T-cell (primary cell): ENCODE results near the gene TBC1D7. TPM values are rescaled to one million over a fixed set of nuclear protein-coding genes. Genes with fewer than 3 reads are reported as not detected.
A peak's percentile ranks its signal among the peaks of the same experiment; 100 is the strongest.

Experiments
- ATAC-seq, 4 experiments: fragments of 200-7000 bp in 3 of 4; fragments of 150-1000 bp in 1 of 4; cut with Tn5 transposase; replicated peaks in 1 of 4; 1 replicate in 3 of 4; 2 replicates in 1 of 4; pipeline ENCODE4 v1.10.0; 2021; ENCODE audit warnings: moderate library complexity in 3 of 4, mild to moderate bottlenecking in 2 of 4, moderate number of reproducible peaks in 1 of 4
- CTCF ChIA-PET, 2 donors: fragments of 300-600 bp; sonication (Branson Sonifier 250); formaldehyde crosslinking; loops; one replicate each; lab custom pipeline; 2022; ENCODE audit warnings: antibody characterized with exemption in 2 of 2; lab: Charles Lee
- POLR2A ChIA-PET, 2 donors: fragments of 300-600 bp; sonication (Branson Sonifier 250); formaldehyde crosslinking; loops; one replicate each; lab custom pipeline; 2022; ENCODE audit warnings: antibody characterized with exemption in 2 of 2; lab: Charles Lee
- DNase-seq, 35 experiments: peaks; one replicate each; pipeline versions ENCODE4 v3.0.0 to v3.0.0-alpha.2; 2013 to 2023
- H3K27ac ChIP-seq: one replicate; pipeline ENCODE4 v1.5.1; 2013; ENCODE audit warnings: low read length
- H3K27me3 ChIP-seq, 2 experiments: replicated peaks in 1 of 2; 1 replicate in 1 of 2; 2 replicates in 1 of 2; pipeline versions ENCODE4 v1.6.1 to v1.7.0; 2013; ENCODE audit warnings: low read length in 1 of 2, mixed read lengths in 1 of 2; ENCODE audit not compliant: control insufficient read depth in 2 of 2, insufficient read depth in 2 of 2; ENCODE audit errors: extremely low read depth in 1 of 2
- H3K36me3 ChIP-seq, 2 donors: 1 replicate in 1 of 2; 2 replicates in 1 of 2; pipeline versions ENCODE4 v1.6.1 to v1.7.0; 2013; ENCODE audit warnings: low read length in 1 of 2; ENCODE audit not compliant: control insufficient read depth in 2 of 2, insufficient read depth in 1 of 2; ENCODE audit errors: extremely low read depth in 1 of 2
- H3K4me1 ChIP-seq, 2 experiments: 1 replicate in 1 of 2; 2 replicates in 1 of 2; pipeline versions ENCODE4 v1.6.1 to v1.7.0; 2013; ENCODE audit warnings: low read length in 2 of 2, mixed read lengths in 1 of 2; ENCODE audit not compliant: insufficient read depth in 2 of 2, control insufficient read depth in 1 of 2; ENCODE audit errors: extremely low read depth in 1 of 2
- H3K4me3 ChIP-seq, 2 donors: 1 replicate in 1 of 2; 2 replicates in 1 of 2; pipeline versions ENCODE4 v1.5.1 to v1.7.0; 2013; ENCODE audit warnings: mild to moderate bottlenecking in 2 of 2, low read length in 1 of 2, moderate library complexity in 1 of 2; ENCODE audit not compliant: control insufficient read depth in 1 of 2; ENCODE audit errors: extremely low read depth in 1 of 2
- H3K9me3 ChIP-seq: 2 replicates; pipeline ENCODE4 v1.7.0; 2013
- H3K27ac Mint-ChIP-seq, 2 donors: one replicate each; pipeline ENCODE4 v1.8.0; 2020 to 2021; ENCODE audit warnings: mild to moderate bottlenecking in 2 of 2, mixed read lengths in 2 of 2
- H3K27me3 Mint-ChIP-seq, 2 donors: one replicate each; pipeline ENCODE4 v1.8.0; 2021 to 2022; ENCODE audit warnings: mixed read lengths in 2 of 2
- H3K36me3 Mint-ChIP-seq: one replicate; pipeline ENCODE4 v1.8.0; 2021; ENCODE audit warnings: mixed read lengths
- H3K4me1 Mint-ChIP-seq, 3 donors: one replicate each; pipeline ENCODE4 v1.8.0; 2020 to 2022; ENCODE audit warnings: mixed read lengths in 3 of 3, mild to moderate bottlenecking in 1 of 3
- H3K4me3 Mint-ChIP-seq, 3 donors: one replicate each; pipeline ENCODE4 v1.8.0; 2020 to 2022; ENCODE audit warnings: mild to moderate bottlenecking in 3 of 3, mixed read lengths in 3 of 3, moderate library complexity in 3 of 3
- H3K9me3 Mint-ChIP-seq, 3 donors: one replicate each; pipeline ENCODE4 v1.8.0; 2020 to 2022; ENCODE audit warnings: mixed read lengths in 3 of 3
- WGBS: methylation state at CpG from one replicate; pipeline ENCODE4 v1.1.5; 2013; ENCODE audit warnings: missing lambda C conversion rate; ENCODE audit not compliant: insufficient coverage; 5-methylcytosine and 5-hydroxymethylcytosine counted together
- total RNA-seq, 35 experiments: library from RNA in 6 of 35; stranded (reverse) in 6 of 35; fragments of 120-200 nt in 1 of 35; gene quantifications; one replicate each; pipeline versions ENCODE4 v1.2.1 to v1.2.4 and lab custom pipeline; 2013 to 2026

TBC1D7 gene
- total RNA-seq, 5 donors from 2014 or later (not counting 1 experiment from before 2014, with no cell fraction given): 12.7 to 16.2 (median 14.6) TPM

DNA sequence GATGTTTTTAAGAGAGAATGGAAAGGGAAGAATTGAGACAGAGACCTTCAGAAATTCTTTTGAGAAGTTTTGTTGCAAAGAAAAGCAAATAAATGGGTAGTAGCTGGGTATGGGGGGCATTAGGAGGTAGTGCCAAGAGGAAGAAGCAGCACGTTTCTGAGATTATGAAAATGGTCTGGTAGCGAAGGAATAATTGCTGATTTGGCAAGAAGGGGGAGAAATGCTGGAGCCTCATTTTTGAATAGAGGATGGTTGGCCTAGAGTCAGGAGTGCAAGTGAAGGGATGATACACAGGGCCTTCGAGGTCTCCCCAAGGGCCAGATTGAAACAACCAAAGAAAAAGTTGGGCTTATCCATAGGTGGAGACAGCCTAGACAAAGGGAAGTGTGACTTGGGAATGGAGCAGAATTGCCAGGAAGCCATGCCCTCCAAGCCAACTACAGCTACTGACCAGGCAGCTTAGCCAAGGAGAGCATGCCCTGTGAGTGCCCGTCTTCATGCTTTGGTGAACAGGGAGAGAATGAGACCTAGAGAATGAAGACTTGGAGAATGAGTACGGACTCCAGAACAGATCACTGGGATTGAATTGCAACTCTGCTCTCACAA is 14.2 kb upstream of the TBC1D7 start:
- H3K4me3 ChIP-seq: no peak overlapping the region
- H3K36me3 Mint-ChIP-seq: no peaks in the 10 kb centered on the region
- ATAC-seq (no peak), DNase-seq (no peak)
- H3K27me3 ChIP-seq: no peaks in the 10 kb centered on the region
- ChIA-PET CTCF (interaction anchor here in 1 of 2 donors (0.7 to 1.2 kb wide), 2 partner anchors 13 to 14 kb away, joined by 3 read pairs; no protein-coding TSS in a partner anchor), POLR2A (no interaction called here)
- H3K4me1 Mint-ChIP-seq: peaks cover 4 to 7% (median 6%) of the 10 kb centered on the region in 3 donors
- no peak overlapping the region for H3K4me3 Mint-ChIP-seq
- 60% methylated on average over 3 of the region's 5 CpGs for WGBS
- no peak overlapping the region for H3K27ac Mint-ChIP-seq
- H3K4me1 ChIP-seq: no peaks in the 10 kb centered on the region
- H3K9me3 ChIP-seq: no peaks in the 10 kb centered on the region
- no peak overlapping the region for H3K27ac ChIP-seq
- H3K9me3 Mint-ChIP-seq: peaks cover 0 to 11% (median 4%) of the 10 kb centered on the region in 3 donors
- no peaks in the 10 kb centered on the region for H3K27me3 Mint-ChIP-seq
- H3K36me3 ChIP-seq: no peaks in the 10 kb centered on the region

DNA sequence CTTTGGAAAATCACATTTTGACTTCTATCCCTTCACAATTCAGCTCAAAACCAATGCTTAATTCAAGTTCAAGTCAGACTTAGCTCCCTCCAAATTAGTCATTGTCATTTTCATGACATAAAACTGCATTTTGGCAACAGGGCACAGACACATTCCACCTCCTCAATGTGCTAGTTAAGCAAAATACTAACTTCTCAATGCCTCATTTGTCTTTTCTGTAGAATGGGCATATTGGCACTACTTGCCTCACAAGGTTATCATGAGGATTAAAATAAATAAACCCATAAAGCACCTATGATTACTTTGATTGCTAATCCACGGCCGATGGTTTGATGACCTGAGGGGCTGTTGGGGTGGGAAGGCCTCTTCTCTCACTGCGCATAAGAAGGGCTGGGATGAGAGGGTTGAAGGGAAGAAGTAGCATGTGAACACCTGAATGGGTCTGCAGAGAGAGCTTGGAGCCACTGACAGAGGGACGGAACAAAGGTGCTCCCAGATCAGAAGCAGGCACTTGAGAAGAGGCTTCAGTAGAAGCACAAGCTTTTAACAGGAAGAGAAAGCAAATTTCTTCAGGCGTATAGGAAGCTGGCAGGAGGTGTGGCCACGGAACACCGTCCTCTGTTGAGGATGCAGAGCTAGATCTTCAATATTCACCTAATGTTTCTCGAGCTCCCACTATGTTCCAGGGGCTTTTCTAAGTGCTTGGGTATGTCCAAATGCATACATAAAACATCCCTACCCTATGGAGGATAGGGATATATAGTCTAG is 11.7 kb upstream of the TBC1D7 start:
- Mint-ChIP-seq H3K4me1 (peaks cover 4 to 7% (median 6%) of the 10 kb centered on the region in 3 donors), H3K4me3 (no peak overlapping the region), H3K27me3 (no peaks in the 10 kb centered on the region), H3K36me3 (no peaks in the 10 kb centered on the region), H3K9me3 (peaks cover 0 to 11% (median 4%) of the 10 kb centered on the region in 3 donors), H3K27ac (no peak overlapping the region)
- no peak overlapping the region for H3K4me3 ChIP-seq
- ChIA-PET CTCF (interaction anchor here in 1 of 2 donors (0.6 to 1.1 kb wide), 2 partner anchors 10 to 11 kb away, joined by 3 to 5 read pairs; partner anchors contain the start of gene TBC1D7), POLR2A (interaction anchor here in 1 of 2 donors (0.6 kb wide), 1 partner anchor 186 kb away, joined by 3 read pairs; no protein-coding TSS in a partner anchor)
- H3K36me3 ChIP-seq: no peaks in the 10 kb centered on the region
- ATAC-seq (no peak), DNase-seq (no peak)
- no peaks in the 10 kb centered on the region for H3K27me3 ChIP-seq
- H3K4me1 ChIP-seq: peaks cover 0 to 4% of the 10 kb centered on the region in 2 experiments
- H3K27ac ChIP-seq: no peak overlapping the region
- WGBS: 80% methylated on average over 3 of the region's 8 CpGs
- H3K9me3 ChIP-seq: no peaks in the 10 kb centered on the region

DNA sequence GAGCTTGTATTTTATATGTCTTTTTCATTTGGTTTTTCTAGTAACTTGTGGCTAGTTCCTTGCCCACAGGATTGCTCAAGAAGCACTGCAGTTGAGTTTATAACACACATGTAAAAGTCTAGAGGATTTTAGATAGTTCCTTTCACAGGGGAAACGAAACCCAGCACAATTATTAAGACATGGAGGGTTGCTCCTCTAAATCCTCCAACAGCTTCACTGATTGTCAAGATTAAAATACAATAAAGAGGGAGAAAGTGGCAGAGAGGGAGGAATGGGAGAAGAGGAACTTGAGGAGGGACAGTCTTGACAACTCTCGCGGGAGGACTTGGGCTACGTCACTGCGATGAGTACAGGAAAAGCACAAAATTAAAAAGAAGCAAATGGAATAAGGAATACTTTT is 9.7 kb upstream of the TBC1D7 start:
- Mint-ChIP-seq H3K9me3 (peaks cover 0 to 11% (median 4%) of the 10 kb centered on the region in 3 donors), H3K4me3 (no peak overlapping the region), H3K27me3 (no peaks in the 10 kb centered on the region), H3K27ac (no peak overlapping the region), H3K36me3 (no peaks in the 10 kb centered on the region), H3K4me1 (peaks cover 4 to 7% (median 6%) of the 10 kb centered on the region in 3 donors)
- POLR2A ChIA-PET: interaction anchor here in 1 of 2 donors (0.5 kb wide), 1 partner anchor 86 kb away, joined by 3 read pairs; no protein-coding TSS in a partner anchor
- CTCF ChIA-PET: interaction anchor here (0.6 to 2.0 kb wide), 11 partner anchors 8 to 237 kb away, joined by 3 to 8 read pairs (median 3); partner anchors contain the start of genes GFOD1 (in 1 of the 2), SIRT5 (in 1 of the 2) and TBC1D7 (in 1 of the 2)
- Histone ChIP-seq H3K9me3 (no peaks in the 10 kb centered on the region), H3K36me3 (no peaks in the 10 kb centered on the region), H3K27me3 (no peaks in the 10 kb centered on the region), H3K4me3 (no peak overlapping the region), H3K4me1 (peaks cover 0 to 4% of the 10 kb centered on the region in 2 experiments), H3K27ac (no peak overlapping the region)
- WGBS: 100% methylated on average over 1 of the region's 5 CpGs
- ATAC-seq (no peak), DNase-seq (no peak)

DNA sequence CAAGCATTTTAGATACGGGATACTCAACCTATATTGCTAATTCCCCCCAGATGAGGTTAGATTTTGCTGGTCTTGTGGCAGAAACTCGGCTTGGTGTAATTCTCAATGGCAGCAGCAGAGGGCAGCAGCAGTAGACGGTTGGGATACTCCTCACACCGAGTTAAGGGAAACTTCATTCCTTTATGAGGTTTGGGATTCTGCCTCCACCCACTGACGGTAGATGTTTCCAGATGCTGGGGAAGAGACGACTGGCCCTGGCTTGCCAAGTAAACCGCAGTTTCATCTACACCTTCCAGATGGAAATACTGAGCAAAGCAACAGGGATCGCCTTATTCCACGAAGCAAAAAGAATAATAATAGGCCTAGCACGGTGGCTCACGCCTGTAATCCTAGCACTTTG is 8.2 kb upstream of the TBC1D7 start:
- H3K27ac ChIP-seq: no peak overlapping the region
- 31% methylated on average over 10 of the region's 11 CpGs for WGBS
- CTCF ChIA-PET: interaction anchor here (0.8 to 1.2 kb wide), 4 partner anchors 9 to 288 kb away, joined by 3 to 5 read pairs (median 4); no protein-coding TSS in a partner anchor

DNA sequence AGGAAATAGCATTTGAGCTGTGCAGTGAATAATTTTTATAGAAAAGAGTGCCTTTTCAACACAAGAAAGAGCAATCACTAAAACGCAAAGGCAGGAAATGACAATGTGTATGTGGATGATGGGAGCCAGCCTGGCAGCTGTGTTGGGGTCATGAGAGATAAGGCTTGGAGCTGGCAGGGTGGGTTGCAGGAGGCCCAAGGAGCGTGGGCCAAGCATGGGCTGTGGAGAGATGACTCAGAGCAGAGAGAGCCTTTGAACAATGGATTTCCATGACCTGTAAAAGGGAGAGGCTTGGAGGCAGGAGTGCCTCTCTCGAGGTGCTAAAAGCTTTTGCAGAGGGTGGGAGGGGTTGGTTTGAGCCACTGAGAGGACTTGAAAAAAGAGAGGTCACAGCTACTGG is 6.6 kb upstream of the TBC1D7 start:
- Histone ChIP-seq H3K36me3 (no peaks in the 10 kb centered on the region), H3K9me3 (no peaks in the 10 kb centered on the region), H3K4me1 (peaks cover 0 to 4% of the 10 kb centered on the region in 2 experiments), H3K4me3 (no peak overlapping the region), H3K27ac (no peak overlapping the region), H3K27me3 (no peaks in the 10 kb centered on the region)
- DNase-seq: no peak
- POLR2A ChIA-PET: no interaction called here
- CTCF ChIA-PET: interaction anchor here (0.6 to 1.6 kb wide), 10 partner anchors 10 to 1675 kb away, joined by 3 to 9 read pairs (median 3); partner anchors contain the start of gene SIRT5 (in 1 of the 2)
- ATAC-seq: peak in 1 of 4 experiments; percentile 22
- no peaks in the 10 kb centered on the region for H3K27me3 Mint-ChIP-seq
- H3K4me1 Mint-ChIP-seq: peaks cover 0 to 2% (median 2%) of the 10 kb centered on the region in 3 donors
- no peak overlapping the region for H3K4me3 Mint-ChIP-seq
- no peaks in the 10 kb centered on the region for H3K36me3 Mint-ChIP-seq
- no peaks in the 10 kb centered on the region for H3K9me3 Mint-ChIP-seq
- no peak overlapping the region for H3K27ac Mint-ChIP-seq
- 47% methylated on average over 1 of the region's 3 CpGs for WGBS

More for the DNA sequence above, 8.2 kb upstream of the TBC1D7 start:
- H3K4me3 Mint-ChIP-seq: no peak overlapping the region
- H3K27me3 Mint-ChIP-seq: no peaks in the 10 kb centered on the region
- H3K27ac Mint-ChIP-seq: no peak overlapping the region
- POLR2A ChIA-PET: no interaction called here
- H3K4me1 Mint-ChIP-seq: peaks cover 4 to 8% (median 6%) of the 10 kb centered on the region in 3 donors
- H3K36me3 Mint-ChIP-seq: no peaks in the 10 kb centered on the region
- Histone ChIP-seq H3K4me3 (no peak overlapping the region), H3K4me1 (peaks cover 0 to 4% of the 10 kb centered on the region in 2 experiments), H3K9me3 (no peaks in the 10 kb centered on the region), H3K36me3 (no peaks in the 10 kb centered on the region), H3K27me3 (no peaks in the 10 kb centered on the region)
- DNase-seq (peak; percentile 10 to 84 (median 57)), ATAC-seq (peak; percentile 66 to 69 (median 68))
- H3K9me3 Mint-ChIP-seq: peaks cover 0 to under 1% (median 0%) of the 10 kb centered on the region in 3 donors

DNA sequence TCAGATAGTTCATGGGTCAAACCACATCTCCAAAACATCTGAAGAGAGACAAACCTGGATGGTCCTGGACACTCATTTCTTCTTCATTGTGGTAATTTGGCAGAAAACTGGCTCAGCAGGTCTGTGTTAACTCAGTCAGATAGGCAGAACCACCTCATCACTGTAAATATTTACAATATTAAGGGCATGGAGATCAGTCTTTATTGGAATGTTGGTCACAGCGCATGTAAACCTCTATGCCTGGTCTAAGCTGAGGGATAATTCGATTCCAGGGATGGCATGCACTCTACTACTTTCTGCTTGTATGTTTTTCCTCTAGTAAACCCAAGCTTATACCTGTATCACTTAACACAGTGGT is 4.0 kb upstream of the TBC1D7 start:
- ATAC-seq (no peak), DNase-seq (no peak)
- Mint-ChIP-seq H3K9me3 (no peaks in the 10 kb centered on the region), H3K36me3 (no peaks in the 10 kb centered on the region), H3K4me3 (no peak overlapping the region), H3K27me3 (no peaks in the 10 kb centered on the region), H3K27ac (no peak overlapping the region), H3K4me1 (peaks cover 17 to 21% (median 19%) of the 10 kb centered on the region in 3 donors)
- Histone ChIP-seq H3K27ac (no peak overlapping the region), H3K36me3 (no peaks in the 10 kb centered on the region), H3K27me3 (no peaks in the 10 kb centered on the region), H3K9me3 (no peaks in the 10 kb centered on the region), H3K4me3 (no peak overlapping the region), H3K4me1 (peaks cover 3 to 13% of the 10 kb centered on the region in 2 experiments)
- ChIA-PET POLR2A (no interaction called here), CTCF (interaction anchor here (0.5 to 1.4 kb wide), 7 partner anchors 9 to 790 kb away, joined by 3 read pairs; partner anchors contain the start of genes NOL7 (in 1 of the 2) and SIRT5 (in 1 of the 2))
- no CpG with 5 or more reads among the region's 2 CpGs for WGBS
